HL-60 (cell line): ENCODE measurements around the gene CD44.

Source experiments
- DNase-seq, 2 experiments: peaks; one replicate each; pipeline ENCODE4 v3.0.0-alpha.2; 2010 to 2020; ENCODE audit warnings: low read depth in 1 of 2, low spot score in 1 of 2
- H3K27ac ChIP-seq: fragments of 250-450 bp; sonication (Bioruptor Pico); replicated peaks from 2 replicates; pipeline ENCODE4 v1.5.1; 2020; ENCODE audit warnings: mild to moderate bottlenecking, moderate library complexity
- H3K27me3 ChIP-seq: fragments of 250-450 bp; sonication (Bioruptor Pico); 2 replicates; pipeline ENCODE4 v1.5.1; 2021; ENCODE audit warnings: mild to moderate bottlenecking, moderate library complexity; ENCODE audit not compliant: insufficient read depth, poor library complexity, severe bottlenecking
- H3K4me3 ChIP-seq: replicated peaks from 2 replicates; pipeline ENCODE4 v1.5.1; 2011; ENCODE audit warnings: mild to moderate bottlenecking, control low read depth, low read length; ENCODE audit not compliant: insufficient read depth
- CTCF ChIP-seq: IDR thresholded peaks from one replicate; pipeline ENCODE4 v1.5.1; 2011; ENCODE audit warnings: low read length, control low read depth, inconsistent platforms; ENCODE audit not compliant: insufficient read depth
- GABPA ChIP-seq: IDR thresholded peaks from 2 replicates; pipeline ENCODE4 v1.6.1; 2012; ENCODE audit warnings: low read depth
- POLR2AphosphoS5 ChIP-seq: IDR thresholded peaks from 2 replicates; pipeline ENCODE4 v1.6.1; 2012; ENCODE audit warnings: low read depth
- SPI1 ChIP-seq: IDR thresholded peaks from 2 replicates; pipeline ENCODE4 v1.6.1; 2012; ENCODE audit warnings: low read depth, mild to moderate bottlenecking, borderline replicate concordance
- TF ChIP-seq, protein P1 (sequence below): IDR thresholded peaks from 2 replicates; pipeline ENCODE4 v1.6.1; 2012; ENCODE audit warnings: low read depth; ENCODE audit not compliant: insufficient replicate concordance

The CD44 gene

DNA sequence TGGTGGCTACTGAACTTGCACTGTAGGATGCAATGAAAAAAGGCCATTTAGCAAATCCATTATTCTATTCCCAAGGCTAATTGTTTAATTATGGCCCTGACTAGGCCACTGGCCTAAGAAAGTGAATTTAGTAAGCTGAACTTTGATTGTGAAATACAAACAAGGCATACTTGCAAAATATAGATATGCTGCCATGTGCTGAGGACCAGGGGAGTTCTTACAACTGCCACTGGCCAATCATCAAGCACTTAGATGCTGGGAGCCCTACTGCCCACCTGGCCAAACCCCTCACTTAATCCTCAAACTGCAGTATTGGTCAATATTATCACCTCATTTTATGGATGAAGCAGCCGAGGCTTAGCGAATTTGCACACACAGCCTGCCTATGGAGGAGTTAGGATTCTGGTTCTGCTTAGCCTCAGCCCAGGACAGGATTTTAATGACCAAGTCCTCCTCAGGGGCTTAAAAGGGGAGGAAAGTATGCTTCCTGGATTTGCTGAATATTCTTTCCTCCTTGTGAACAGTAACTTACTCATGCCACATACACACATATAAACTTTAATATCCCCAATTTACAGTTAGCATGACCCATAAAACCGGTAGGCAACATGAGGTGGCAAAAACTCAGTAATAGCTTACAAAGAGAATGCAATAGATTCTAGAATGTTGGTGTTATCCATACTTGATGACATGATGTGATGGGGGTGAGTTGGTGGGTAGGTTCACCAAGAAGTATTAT is 39.3 kb downstream of the CD44 start:
- no peak for DNase-seq

DNA sequence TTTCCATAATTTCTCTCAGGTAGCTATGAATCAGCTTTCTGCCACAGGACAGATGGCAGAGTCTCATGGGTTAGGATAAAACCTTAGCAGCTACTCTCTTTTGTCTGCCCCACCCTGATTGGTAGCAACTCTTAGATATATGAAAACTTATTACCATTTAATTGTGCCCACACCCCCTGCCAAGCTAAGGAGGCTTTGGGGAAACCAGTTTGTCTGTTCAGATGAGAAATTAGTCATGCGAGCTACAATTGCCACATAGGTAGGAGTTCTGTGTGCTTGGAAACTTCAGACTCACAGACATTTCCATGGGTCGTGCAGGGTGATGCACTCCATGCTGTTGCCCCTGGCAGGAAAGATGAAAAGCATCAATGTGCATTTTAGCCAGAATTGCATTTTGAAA is 39.9 kb downstream of the CD44 start:
- Histone ChIP-seq H3K27ac (no peak overlapping the region; the same call in 1 of the 2 replicates), H3K4me3 (no peak overlapping the region), H3K27me3 (no peaks in the 10 kb centered on the region)
- no peak for DNase-seq
- TF ChIP-seq, protein P1, sequence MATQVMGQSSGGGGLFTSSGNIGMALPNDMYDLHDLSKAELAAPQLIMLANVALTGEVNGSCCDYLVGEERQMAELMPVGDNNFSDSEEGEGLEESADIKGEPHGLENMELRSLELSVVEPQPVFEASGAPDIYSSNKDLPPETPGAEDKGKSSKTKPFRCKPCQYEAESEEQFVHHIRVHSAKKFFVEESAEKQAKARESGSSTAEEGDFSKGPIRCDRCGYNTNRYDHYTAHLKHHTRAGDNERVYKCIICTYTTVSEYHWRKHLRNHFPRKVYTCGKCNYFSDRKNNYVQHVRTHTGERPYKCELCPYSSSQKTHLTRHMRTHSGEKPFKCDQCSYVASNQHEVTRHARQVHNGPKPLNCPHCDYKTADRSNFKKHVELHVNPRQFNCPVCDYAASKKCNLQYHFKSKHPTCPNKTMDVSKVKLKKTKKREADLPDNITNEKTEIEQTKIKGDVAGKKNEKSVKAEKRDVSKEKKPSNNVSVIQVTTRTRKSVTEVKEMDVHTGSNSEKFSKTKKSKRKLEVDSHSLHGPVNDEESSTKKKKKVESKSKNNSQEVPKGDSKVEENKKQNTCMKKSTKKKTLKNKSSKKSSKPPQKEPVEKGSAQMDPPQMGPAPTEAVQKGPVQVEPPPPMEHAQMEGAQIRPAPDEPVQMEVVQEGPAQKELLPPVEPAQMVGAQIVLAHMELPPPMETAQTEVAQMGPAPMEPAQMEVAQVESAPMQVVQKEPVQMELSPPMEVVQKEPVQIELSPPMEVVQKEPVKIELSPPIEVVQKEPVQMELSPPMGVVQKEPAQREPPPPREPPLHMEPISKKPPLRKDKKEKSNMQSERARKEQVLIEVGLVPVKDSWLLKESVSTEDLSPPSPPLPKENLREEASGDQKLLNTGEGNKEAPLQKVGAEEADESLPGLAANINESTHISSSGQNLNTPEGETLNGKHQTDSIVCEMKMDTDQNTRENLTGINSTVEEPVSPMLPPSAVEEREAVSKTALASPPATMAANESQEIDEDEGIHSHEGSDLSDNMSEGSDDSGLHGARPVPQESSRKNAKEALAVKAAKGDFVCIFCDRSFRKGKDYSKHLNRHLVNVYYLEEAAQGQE, result no peak
- TF ChIP-seq POLR2AphosphoS5, result no peak
- TF ChIP-seq GABPA, result no peak
- TF ChIP-seq SPI1, result no peak
- no peak for TF ChIP-seq CTCF

More for the DNA sequence above, 39.3 kb downstream of the CD44 start:
- no peak overlapping the region for H3K4me3 ChIP-seq
- no peak overlapping the region; the same call in 1 of the 2 replicates for H3K27ac ChIP-seq
- no peaks in the 10 kb centered on the region for H3K27me3 ChIP-seq
- TF ChIP-seq, protein P1, result no peak
- TF ChIP-seq CTCF, result no peak
- no peak for TF ChIP-seq POLR2AphosphoS5
- no peak for TF ChIP-seq SPI1
- no peak for TF ChIP-seq GABPA

DNA sequence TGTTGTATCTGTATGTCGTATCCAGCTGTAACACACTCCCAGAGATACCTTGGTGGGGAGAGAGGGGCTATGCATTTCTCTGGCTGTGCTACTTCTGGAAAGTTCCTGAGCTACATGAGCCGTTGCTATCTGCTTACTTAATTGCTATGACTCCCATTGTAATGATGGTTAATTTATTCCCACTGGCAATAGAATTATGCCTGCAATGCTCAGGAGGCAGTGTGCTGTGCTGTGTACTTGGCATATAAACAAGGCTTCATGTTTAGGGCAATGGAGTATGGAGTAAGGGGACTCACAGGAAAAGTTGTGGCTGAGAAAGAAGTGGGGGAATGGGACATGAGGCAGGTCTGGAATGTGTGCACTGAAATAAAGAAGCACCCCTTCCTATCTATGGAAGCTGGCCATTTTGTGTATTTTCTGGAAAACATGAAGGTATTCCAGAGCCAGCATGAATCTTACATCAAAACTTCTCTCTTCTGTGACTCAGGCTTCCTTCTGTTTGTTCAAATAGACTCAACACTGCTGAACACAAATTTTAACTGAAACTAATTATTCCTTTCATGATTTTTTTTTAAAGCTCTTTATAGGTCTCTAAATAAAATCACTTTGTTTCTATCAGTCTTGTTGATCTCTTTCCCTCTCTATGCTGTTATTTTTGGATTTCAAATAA is 40.6 kb downstream of the CD44 start:
- Histone ChIP-seq H3K27me3 (no peaks in the 10 kb centered on the region), H3K4me3 (no peak overlapping the region), H3K27ac (no peak overlapping the region)
- DNase-seq, result no peak
- TF ChIP-seq CTCF (no peak), SPI1 (no peak), POLR2AphosphoS5 (no peak), GABPA (no peak)
- TF ChIP-seq, protein P1, result no peak
